Measurements from ENCODE around the gene NEK6. TPM values are rescaled to one million over a fixed set of nuclear protein-coding genes. Genes with fewer than 3 reads are reported as not detected.

NEK6 gene
- total and polyA plus RNA-seq, 3 donors from 2014 or later = 11.5 to 21.5 (median 21.4) TPM

DNA sequence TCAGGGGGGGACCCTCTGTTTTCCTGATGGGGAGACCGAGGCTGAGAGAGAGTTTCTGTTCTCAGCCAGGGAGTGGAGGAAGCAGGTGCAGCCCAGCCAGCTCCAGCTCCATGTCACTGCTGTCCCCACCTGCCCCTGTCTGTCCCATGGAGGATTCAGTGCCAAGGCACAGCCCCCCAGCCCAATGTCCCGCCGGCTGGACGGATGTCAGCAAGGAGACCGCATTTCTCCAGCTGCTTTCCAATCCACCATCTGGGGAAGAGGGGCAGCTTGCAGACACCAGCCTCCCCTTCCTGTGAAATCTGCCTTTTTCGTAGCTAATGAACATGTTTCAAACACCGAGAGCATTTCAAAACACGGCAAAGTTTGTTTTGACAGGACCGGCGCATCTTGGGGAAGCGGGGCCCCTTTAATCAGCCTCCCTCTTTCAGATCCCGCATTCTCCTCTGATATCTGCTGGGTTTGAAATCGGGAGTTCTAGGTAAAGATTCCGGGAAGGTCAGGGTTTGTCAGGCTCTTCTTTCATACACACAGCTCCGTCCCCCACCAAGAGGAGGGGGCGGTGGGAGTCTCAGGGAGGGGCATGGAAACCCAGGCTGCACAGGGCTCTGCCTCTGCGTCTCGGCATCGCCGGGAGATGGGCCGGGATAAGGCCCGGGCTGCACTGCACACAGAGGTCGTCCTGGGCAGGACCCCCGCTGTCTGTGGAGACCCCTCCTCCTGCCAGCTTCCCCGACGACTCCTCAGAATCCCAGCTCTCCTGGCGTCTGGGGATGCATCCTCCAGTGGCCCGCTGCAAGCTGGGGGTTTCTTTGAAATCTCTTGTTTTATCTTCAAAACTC lies 74.8 kb downstream of the NEK6 start:
- H3K27me3 ChIP-seq = no peaks in the 10 kb centered on the region
- TF ChIP-seq, protein P1, sequence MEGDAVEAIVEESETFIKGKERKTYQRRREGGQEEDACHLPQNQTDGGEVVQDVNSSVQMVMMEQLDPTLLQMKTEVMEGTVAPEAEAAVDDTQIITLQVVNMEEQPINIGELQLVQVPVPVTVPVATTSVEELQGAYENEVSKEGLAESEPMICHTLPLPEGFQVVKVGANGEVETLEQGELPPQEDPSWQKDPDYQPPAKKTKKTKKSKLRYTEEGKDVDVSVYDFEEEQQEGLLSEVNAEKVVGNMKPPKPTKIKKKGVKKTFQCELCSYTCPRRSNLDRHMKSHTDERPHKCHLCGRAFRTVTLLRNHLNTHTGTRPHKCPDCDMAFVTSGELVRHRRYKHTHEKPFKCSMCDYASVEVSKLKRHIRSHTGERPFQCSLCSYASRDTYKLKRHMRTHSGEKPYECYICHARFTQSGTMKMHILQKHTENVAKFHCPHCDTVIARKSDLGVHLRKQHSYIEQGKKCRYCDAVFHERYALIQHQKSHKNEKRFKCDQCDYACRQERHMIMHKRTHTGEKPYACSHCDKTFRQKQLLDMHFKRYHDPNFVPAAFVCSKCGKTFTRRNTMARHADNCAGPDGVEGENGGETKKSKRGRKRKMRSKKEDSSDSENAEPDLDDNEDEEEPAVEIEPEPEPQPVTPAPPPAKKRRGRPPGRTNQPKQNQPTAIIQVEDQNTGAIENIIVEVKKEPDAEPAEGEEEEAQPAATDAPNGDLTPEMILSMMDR (IDR thresholded peaks at IDR 0.05) = no peak
- TF ChIP-seq POLR2A (IDR thresholded peaks at IDR 0.05) = no peak
- H3K9me3 ChIP-seq = no peaks in the 10 kb centered on the region
- intact Hi-C loops (cut with DNase I; ENCODE audit: low total_unique reads) = no loop called here
- no peak overlapping the region for H3K27ac ChIP-seq
- WGBS, 2 donors = 64 to 72% methylated on average over 23 to 27 of the region's 28 CpGs
- no peak overlapping the region for H3K4me3 ChIP-seq
- H3K36me3 ChIP-seq (ENCODE audit: low read depth, missing control alignments) = no peaks in the 10 kb centered on the region
- no peak for DNase-seq
- H3K4me1 ChIP-seq = no peaks in the 10 kb centered on the region

DNA sequence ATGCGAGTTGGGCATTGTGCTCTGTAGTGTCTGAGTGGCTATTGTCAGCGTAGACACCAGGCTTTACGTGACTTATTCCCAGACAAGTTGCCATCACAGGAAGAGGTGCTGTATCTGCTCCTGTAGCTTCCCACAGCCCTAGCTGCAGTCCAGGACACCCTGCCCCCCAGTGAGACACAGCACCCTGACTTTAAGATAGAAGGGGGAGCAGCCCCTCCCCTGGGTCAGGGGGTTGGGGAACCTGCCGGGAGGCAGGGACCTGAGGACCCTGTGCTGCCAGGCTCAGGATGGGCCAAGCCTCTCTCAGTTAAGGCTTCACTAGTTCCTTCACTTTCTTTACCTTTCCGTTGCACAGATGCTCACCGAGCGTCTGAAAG lies 75.4 kb downstream of the NEK6 start:
- Histone ChIP-seq H3K36me3 (ENCODE audit: low read depth, missing control alignments) (no peaks in the 10 kb centered on the region), H3K27me3 (no peaks in the 10 kb centered on the region), H3K4me3 (no peak overlapping the region), H3K27ac (no peak overlapping the region), H3K4me1 (no peaks in the 10 kb centered on the region), H3K9me3 (no peaks in the 10 kb centered on the region)
- intact Hi-C loops (cut with DNase I; ENCODE audit: low total_unique reads) = no loop called here
- no peak for DNase-seq
- WGBS, 2 donors = 82 to 92% methylated on average over 6 to 7 of the region's 7 CpGs
- no peak for TF ChIP-seq POLR2A (IDR thresholded peaks at IDR 0.05)
- TF ChIP-seq, protein P1 (IDR thresholded peaks at IDR 0.05) = no peak

DNA sequence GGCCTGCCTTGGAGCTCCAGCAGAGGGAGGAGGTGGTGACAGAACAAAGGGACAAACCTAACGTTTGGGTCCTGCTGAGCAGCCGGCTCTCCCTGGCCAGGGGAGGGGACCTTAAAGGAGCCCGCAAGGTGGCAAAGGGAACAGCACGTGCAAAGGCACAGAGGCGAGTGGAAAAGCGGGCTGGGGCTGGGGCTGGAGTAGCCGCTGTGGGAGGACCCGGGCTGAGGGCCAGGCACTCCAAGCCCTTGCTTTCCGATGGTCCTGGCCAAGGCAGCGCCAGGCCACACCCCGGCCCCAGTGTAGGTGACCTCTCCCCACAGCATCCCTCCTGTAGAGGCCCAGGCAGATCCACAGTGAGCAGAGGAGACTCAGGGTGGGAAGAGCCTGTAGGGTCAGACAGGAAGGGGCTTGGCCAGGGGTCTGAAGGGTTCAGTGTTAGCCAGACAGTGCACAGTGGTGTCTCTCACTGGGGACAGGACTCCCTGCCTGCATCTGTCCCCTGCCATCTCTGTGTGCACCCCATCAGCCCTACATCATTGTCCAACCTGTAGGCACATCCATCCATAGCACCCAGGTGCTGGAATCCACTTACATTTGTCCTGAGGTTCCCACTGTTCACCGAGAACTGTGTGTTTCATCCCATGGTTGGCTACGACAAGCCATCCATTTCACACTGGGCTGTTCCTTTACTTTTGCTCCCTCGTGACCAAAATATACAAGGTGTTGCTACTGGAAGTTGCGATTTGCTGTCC lies 77.0 kb downstream of the NEK6 start:
- Histone ChIP-seq H3K4me1 (no peaks in the 10 kb centered on the region), H3K36me3 (ENCODE audit: low read depth, missing control alignments) (no peaks in the 10 kb centered on the region), H3K27me3 (no peaks in the 10 kb centered on the region), H3K27ac (no peak overlapping the region), H3K4me3 (no peak overlapping the region), H3K9me3 (no peaks in the 10 kb centered on the region)
- WGBS, 2 donors = 87 to 91% methylated on average over 14 to 15 of the region's 15 CpGs
- TF ChIP-seq POLR2A (IDR thresholded peaks at IDR 0.05) = no peak
- TF ChIP-seq, protein P1 (IDR thresholded peaks at IDR 0.05) = no peak
- intact Hi-C loops (cut with DNase I; ENCODE audit: low total_unique reads) = no loop called here
- DNase-seq = no peak

DNA sequence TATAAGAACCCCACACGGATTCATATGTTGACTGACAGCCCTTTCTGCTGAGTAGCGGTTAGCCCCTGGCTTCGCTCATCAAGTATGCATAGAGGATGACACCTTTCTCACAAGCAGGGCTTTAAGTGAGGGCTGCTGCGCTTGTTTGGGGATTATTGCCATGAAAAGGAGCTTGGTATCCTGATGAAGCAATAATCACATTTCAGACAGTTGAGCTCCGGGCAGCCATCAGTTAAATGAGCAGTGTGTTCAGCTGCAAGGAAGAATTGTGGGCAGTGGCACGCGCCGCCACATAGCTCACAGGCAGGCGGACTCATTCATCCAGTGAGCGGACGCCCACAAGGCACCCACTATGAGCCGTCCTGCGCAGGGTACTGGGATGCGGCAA lies 77.6 kb downstream of the NEK6 start:
- intact Hi-C loops (cut with DNase I; ENCODE audit: low total_unique reads) = no loop called here
- 88 to 93% methylated on average over 8 to 14 of the region's 14 CpGs for WGBS, 2 donors
- no peaks in the 10 kb centered on the region for H3K27me3 ChIP-seq
- no peak for TF ChIP-seq POLR2A (IDR thresholded peaks at IDR 0.05)
- TF ChIP-seq, protein P1 (IDR thresholded peaks at IDR 0.05) = no peak
- no peaks in the 10 kb centered on the region for H3K9me3 ChIP-seq
- DNase-seq = no peak
- H3K27ac ChIP-seq = no peak overlapping the region
- H3K4me1 ChIP-seq = no peaks in the 10 kb centered on the region
- no peaks in the 10 kb centered on the region for H3K36me3 ChIP-seq (ENCODE audit: low read depth, missing control alignments)
- H3K4me3 ChIP-seq = no peak overlapping the region

Measured in testis (tissue), 3 donors.